Testis (tissue), 2 donors: ENCODE measurements around the gene USP44.

ENCODE experiments used
- CTCF ChIP-seq, 3 experiments: fragments of 450-650 bp in 2 of 3; fragments of 200-600 bp in 1 of 3; sonication (generic) in 1 of 3; IDR thresholded peaks; one replicate each; pipeline ENCODE4 v1.5.1; 2016 to 2019; ENCODE audit warnings: antibody characterized with exemption in 3 of 3, mild to moderate bottlenecking in 2 of 3, moderate library complexity in 1 of 3
- POLR2A ChIP-seq: fragments of 450-650 bp; IDR thresholded peaks from one replicate; pipeline ENCODE4 v1.6.1; 2017; ENCODE audit warnings: antibody characterized with exemption, mild to moderate bottlenecking, moderate library complexity

GRCh38 chr12:95509300-95509699, 42.0 kb downstream of the USP44 start:
- TF ChIP-seq CTCF (IDR thresholded peaks at IDR 0.05) (no peak), POLR2A (no peak)
